KMS-11 (cell line): ENCODE data around the gene SLC35F4.

Experiments used
- H2AFZ ChIP-seq: fragments of 200-600 bp; sonication (generic); 2 replicates; pipeline ENCODE4 v1.6.1; 2016; ENCODE audit warnings: antibody characterized with exemption, mixed run types, low read depth
- H3K27ac ChIP-seq: fragments of 200-600 bp; sonication (generic); 2 replicates; pipeline ENCODE4 v1.6.1; 2016; ENCODE audit warnings: mild to moderate bottlenecking, mixed run types
- H3K27me3 ChIP-seq: fragments of 200-600 bp; sonication (generic); 2 replicates; pipeline ENCODE4 v1.6.1; 2017; ENCODE audit warnings: mild to moderate bottlenecking, low read depth, mixed run types, moderate library complexity; ENCODE audit not compliant: insufficient read depth
- H3K36me3 ChIP-seq: fragments of 200-600 bp; sonication (generic); 2 replicates; pipeline ENCODE4 v1.6.1; 2017; ENCODE audit warnings: mild to moderate bottlenecking, mixed run types; ENCODE audit not compliant: insufficient read depth
- H3K4me1 ChIP-seq: fragments of 200-600 bp; sonication (generic); 2 replicates; pipeline ENCODE4 v1.6.1; 2016; ENCODE audit warnings: mild to moderate bottlenecking, low read depth, mixed run types; ENCODE audit not compliant: poor library complexity, severe bottlenecking
- H3K4me2 ChIP-seq: fragments of 200-600 bp; sonication (generic); 2 replicates; pipeline ENCODE4 v1.7.0; 2016; ENCODE audit warnings: mild to moderate bottlenecking, mixed run types
- H3K4me3 ChIP-seq: fragments of 200-600 bp; sonication (generic); IDR thresholded peaks from 2 replicates; pipeline ENCODE4 v1.6.1; 2017; ENCODE audit warnings: low read depth, low read length, mixed read lengths; ENCODE audit not compliant: insufficient read depth
- H3K79me2 ChIP-seq: fragments of 200-600 bp; sonication (generic); 2 replicates; pipeline ENCODE4 v1.6.1; 2016; ENCODE audit warnings: low read depth, mixed run types; ENCODE audit not compliant: insufficient read depth
- H3K9ac ChIP-seq: fragments of 200-600 bp; sonication (generic); 2 replicates; pipeline ENCODE4 v1.6.1; 2016; ENCODE audit warnings: mild to moderate bottlenecking, mixed run types
- H4K20me1 ChIP-seq: fragments of 200-600 bp; sonication (generic); 2 replicates; pipeline ENCODE4 v1.6.1; 2016; ENCODE audit warnings: mild to moderate bottlenecking, mixed run types; ENCODE audit not compliant: insufficient read depth
- CTCF ChIP-seq: fragments of 200-600 bp; sonication (generic); conservative IDR thresholded peaks from 2 replicates; pipeline ENCODE4 v1.6.1; 2017; ENCODE audit warnings: low read depth, mild to moderate bottlenecking, antibody characterized with exemption, low read length, moderate library complexity, mixed read lengths

Gene SLC35F4

GRCh38 chr14:57831981-57832380, 33.9 kb downstream of the SLC35F4 start:
- Histone ChIP-seq H2AFZ (no peak overlapping the region), H3K9ac (no peak overlapping the region), H3K36me3 (no peaks in the 10 kb centered on the region), H3K27me3 (no peaks in the 10 kb centered on the region), H3K79me2 (no peaks in the 10 kb centered on the region), H3K27ac (no peak overlapping the region), H3K4me2 (no peak overlapping the region), H3K4me1 (no peaks in the 10 kb centered on the region), H4K20me1 (no peaks in the 10 kb centered on the region), H3K4me3 (no peak overlapping the region)
- no peak for TF ChIP-seq CTCF

DNA sequence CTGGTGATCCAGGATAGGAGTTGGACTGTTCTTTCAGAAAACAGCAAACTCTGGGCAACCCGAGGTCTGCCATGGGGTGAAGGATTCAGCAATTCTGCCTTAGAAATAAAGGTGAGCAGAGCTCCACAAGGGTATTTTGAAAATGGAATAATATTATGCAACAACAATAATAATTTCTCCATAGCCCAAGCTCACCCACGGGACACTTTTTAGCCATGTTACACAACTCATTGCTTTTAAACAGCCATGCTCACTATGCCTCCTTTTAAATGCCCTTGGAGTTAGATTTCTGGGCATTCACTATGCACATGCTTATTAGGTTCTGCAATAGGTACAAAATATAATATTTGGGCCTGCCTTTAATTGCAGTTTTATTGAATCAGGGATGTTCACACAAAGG, 37.2 kb downstream of the SLC35F4 start:
- H3K36me3 ChIP-seq, result no peaks in the 10 kb centered on the region
- H4K20me1 ChIP-seq, result no peaks in the 10 kb centered on the region
- H3K79me2 ChIP-seq, result no peaks in the 10 kb centered on the region
- H3K4me2 ChIP-seq, result no peak overlapping the region
- H3K27me3 ChIP-seq, result no peaks in the 10 kb centered on the region
- TF ChIP-seq CTCF, result no peak
- no peak overlapping the region for H2AFZ ChIP-seq
- no peak overlapping the region for H3K4me3 ChIP-seq
- no peak overlapping the region for H3K9ac ChIP-seq
- H3K4me1 ChIP-seq, result no peaks in the 10 kb centered on the region
- no peak overlapping the region for H3K27ac ChIP-seq

- no peak for TF ChIP-seq CTCF
- no peaks in the 10 kb centered on the region for H3K36me3 ChIP-seq
- H3K27me3 ChIP-seq, result no peaks in the 10 kb centered on the region
- no peak overlapping the region for H3K4me2 ChIP-seq
- H4K20me1 ChIP-seq, result no peaks in the 10 kb centered on the region
- H3K79me2 ChIP-seq, result no peaks in the 10 kb centered on the region
- no peak overlapping the region for H3K4me3 ChIP-seq
- no peak overlapping the region for H2AFZ ChIP-seq
- no peaks in the 10 kb centered on the region for H3K4me1 ChIP-seq
- H3K27ac ChIP-seq, result no peak overlapping the region
- no peak overlapping the region for H3K9ac ChIP-seq
These were observed 42.8 kb downstream of the SLC35F4 start for GRCh38 chr14:57823015-57823660.

DNA sequence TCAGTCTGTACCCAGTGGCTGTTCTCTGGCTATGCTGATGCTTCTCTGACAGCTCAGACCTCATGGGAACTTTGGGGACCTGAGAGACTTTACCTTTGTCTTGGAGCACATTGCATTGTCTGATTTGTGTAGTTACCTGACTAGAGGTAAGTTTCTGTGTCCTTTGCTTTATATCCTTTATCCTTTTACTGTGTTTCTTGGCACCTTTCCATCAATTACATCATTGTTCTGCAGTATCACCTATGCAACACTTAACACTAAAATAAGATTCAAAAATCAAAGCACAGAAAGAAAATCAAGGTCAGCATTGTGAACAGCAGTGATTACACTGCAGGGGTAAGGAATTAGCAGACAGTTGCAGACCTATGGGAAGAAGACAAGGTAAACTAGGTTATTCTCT, 43.8 kb downstream of the SLC35F4 start:
- H3K4me1 ChIP-seq, result no peaks in the 10 kb centered on the region
- H3K79me2 ChIP-seq, result no peaks in the 10 kb centered on the region
- no peak overlapping the region for H3K27ac ChIP-seq
- no peak overlapping the region for H2AFZ ChIP-seq
- H3K4me3 ChIP-seq, result no peak overlapping the region
- H3K27me3 ChIP-seq, result no peaks in the 10 kb centered on the region
- no peak for TF ChIP-seq CTCF
- H3K9ac ChIP-seq, result no peak overlapping the region
- no peaks in the 10 kb centered on the region for H4K20me1 ChIP-seq
- no peaks in the 10 kb centered on the region for H3K36me3 ChIP-seq
- H3K4me2 ChIP-seq, result no peak overlapping the region
